ENCODE data around the gene PACRG.

The PACRG gene

DNA sequence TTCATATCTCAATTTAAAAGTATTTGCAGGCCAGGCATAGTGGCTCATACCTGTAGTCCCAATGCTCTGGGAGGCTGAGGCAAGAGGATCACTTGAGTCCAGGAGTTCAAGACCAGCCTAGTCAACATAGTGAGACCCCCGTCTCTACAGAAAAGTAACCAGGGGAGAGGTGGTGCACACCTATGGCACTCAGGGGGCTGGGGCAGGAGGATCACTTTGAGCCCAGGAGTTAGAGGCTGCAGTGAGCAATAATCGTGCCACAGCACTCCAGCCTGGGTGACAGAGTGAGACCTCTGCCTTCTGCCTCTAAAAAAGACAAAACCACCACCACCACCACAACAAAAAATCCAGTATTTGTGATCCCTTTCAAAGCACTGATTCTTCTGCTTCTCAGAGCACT lies 501.3 kb downstream of the PACRG start:
- no peak for DNase-seq (ENCODE audit: low read depth)
- TF ChIP-seq, protein P1, sequence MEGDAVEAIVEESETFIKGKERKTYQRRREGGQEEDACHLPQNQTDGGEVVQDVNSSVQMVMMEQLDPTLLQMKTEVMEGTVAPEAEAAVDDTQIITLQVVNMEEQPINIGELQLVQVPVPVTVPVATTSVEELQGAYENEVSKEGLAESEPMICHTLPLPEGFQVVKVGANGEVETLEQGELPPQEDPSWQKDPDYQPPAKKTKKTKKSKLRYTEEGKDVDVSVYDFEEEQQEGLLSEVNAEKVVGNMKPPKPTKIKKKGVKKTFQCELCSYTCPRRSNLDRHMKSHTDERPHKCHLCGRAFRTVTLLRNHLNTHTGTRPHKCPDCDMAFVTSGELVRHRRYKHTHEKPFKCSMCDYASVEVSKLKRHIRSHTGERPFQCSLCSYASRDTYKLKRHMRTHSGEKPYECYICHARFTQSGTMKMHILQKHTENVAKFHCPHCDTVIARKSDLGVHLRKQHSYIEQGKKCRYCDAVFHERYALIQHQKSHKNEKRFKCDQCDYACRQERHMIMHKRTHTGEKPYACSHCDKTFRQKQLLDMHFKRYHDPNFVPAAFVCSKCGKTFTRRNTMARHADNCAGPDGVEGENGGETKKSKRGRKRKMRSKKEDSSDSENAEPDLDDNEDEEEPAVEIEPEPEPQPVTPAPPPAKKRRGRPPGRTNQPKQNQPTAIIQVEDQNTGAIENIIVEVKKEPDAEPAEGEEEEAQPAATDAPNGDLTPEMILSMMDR (IDR thresholded peaks at IDR 0.05; ENCODE audit: control insufficient read depth, insufficient read depth, low read depth, low read length, missing control alignments): no peak
- H3K4me3 ChIP-seq (ENCODE audit: control insufficient read depth, low read depth, low read length): no peak overlapping the region

DNA sequence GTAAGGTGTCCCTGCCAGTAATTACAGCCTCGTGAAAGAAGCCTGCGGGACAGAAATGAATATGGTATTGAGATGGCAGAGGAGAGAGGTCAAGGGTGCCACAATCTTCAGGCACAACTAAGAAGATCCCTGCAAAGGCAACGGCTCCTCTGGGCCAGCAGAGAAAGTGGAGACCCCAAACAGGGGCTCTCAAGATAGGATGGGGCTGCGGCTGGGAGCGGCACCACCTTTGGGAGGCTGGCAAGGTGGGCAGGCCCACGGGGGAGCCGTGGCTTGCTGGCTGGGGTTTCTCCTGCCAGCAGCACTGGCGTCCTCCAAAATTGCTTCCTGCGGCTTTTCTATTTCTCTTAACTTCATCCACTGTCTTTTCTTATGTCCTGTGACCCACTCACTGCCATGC lies 503.1 kb downstream of the PACRG start:
- no peak overlapping the region for H3K4me3 ChIP-seq (ENCODE audit: control insufficient read depth, low read depth, low read length)
- no peak for DNase-seq (ENCODE audit: low read depth)
- TF ChIP-seq, protein P1 (IDR thresholded peaks at IDR 0.05; ENCODE audit: control insufficient read depth, insufficient read depth, low read depth, low read length, missing control alignments): no peak

DNA sequence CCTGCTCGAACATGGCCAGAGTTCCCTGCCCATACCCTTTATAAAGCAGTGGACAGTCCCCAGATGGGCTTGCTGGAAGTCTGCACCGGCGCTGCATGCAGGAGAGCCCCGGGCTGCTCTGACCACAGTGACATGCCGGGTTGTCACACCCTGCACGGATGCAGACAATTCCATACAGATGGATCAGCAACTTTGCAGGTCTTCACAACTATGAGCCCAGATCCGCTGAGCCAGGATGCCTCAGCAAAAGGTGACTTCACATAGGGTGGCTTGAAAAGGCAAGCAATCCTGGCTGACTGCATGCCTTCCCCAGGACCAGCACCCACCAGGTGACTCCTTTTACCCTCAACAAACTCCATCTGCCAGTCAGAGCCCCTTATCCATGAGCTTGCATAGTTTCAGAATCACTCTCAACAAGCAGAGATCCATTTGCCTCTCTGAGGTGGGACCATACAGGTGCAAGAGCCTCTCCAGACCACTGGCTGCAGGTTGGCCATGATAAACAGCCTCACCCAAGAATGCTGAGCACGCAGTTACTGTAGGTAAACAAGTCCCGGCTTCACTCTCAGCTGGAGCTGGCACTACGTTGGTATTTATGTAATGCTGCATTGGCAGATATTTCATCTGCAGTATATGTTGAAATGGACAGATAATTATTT lies 503.7 kb downstream of the PACRG start:
- TF ChIP-seq, protein P1 (IDR thresholded peaks at IDR 0.05; ENCODE audit: control insufficient read depth, insufficient read depth, low read depth, low read length, missing control alignments): no peak
- DNase-seq (ENCODE audit: low read depth): no peak

DNA sequence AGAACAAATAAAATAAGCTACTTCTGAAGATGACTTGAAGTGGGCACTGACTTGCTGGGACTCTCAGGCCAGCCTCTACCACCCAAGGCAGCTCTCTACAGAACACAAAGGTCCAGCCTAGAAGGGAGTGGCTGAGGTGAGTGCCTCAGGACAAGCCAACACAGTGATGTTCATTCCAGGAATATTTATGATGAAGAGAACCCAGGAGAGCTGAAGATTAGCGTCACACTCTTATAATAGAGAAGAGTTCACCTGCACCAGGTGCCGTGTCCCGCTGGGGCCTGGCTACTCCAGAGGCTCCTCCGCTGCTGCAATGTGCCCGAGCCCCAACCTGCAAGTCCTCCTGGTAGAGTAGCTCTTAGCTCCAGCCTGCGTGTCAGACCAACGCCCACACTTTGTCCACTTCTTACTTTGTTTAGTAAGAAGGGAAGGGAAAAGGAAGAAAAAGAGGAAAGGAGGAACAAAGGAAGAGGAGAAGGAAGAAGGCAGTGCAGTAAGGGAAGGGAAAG lies 504.3 kb downstream of the PACRG start:
- DNase-seq (ENCODE audit: low read depth): no peak
- TF ChIP-seq, protein P1 (IDR thresholded peaks at IDR 0.05; ENCODE audit: control insufficient read depth, insufficient read depth, low read depth, low read length, missing control alignments): no peak
- no peak overlapping the region for H3K4me3 ChIP-seq (ENCODE audit: control insufficient read depth, low read depth, low read length)

More for the DNA sequence above, 503.7 kb downstream of the PACRG start:
- no peak overlapping the region for H3K4me3 ChIP-seq (ENCODE audit: control insufficient read depth, low read depth, low read length)

DNA sequence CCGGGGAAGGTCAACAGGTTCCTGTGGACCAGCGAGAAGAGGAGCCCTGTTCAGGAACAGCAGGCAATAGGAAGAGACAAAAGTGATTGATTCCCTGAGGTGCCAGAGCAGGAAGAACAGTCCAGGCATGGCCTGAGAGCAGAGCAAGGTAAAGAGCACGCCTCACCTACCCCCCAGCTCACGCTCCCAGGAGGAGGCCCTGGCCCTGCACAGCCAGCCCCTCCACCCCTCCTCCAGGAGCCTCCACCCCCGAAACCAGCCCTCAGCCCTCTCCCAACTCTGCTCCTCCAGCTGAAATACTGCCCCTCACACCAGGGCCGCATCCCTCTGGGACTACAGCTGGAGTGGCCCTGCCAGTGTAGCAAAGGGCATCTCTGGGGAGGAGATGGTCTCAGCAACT lies 504.9 kb downstream of the PACRG start:
- no peak overlapping the region for H3K4me3 ChIP-seq (ENCODE audit: control insufficient read depth, low read depth, low read length)
- DNase-seq (ENCODE audit: low read depth): no peak
- TF ChIP-seq, protein P1 (IDR thresholded peaks at IDR 0.05; ENCODE audit: control insufficient read depth, insufficient read depth, low read depth, low read length, missing control alignments): no peak

DNA sequence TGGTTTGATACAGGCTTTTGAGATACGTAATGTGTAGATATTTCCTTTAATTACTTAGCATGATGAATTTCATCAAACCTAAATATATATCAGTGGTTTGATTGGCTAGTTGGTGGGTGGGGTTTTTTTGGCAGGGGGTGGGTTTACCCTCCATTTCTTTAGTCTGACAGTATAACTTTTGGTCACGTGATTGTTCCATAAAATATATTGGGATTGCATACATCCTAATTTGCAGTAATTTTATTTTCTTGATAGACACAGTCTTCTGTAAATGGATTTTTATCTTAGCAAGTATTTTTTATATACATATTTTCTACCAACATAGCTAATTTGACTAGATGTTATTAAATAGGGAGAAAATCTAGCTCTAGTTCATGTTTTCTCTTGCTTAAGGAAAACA lies 509.3 kb downstream of the PACRG start:
- no peak overlapping the region for H3K4me3 ChIP-seq (ENCODE audit: control insufficient read depth, low read depth, low read length)
- DNase-seq (ENCODE audit: low read depth): no peak
- TF ChIP-seq, protein P1 (IDR thresholded peaks at IDR 0.05; ENCODE audit: control insufficient read depth, insufficient read depth, low read depth, low read length, missing control alignments): no peak
